ENCODE data around the gene SMAP2. TPM values are rescaled to one million over a fixed set of nuclear protein-coding genes. Genes with fewer than 3 reads are reported as not detected.
"Not testable (repeated sequence)": the region's sequence is repeated elsewhere in the genome, so short reads cannot be mapped to it uniquely, and the experiment has no call there.

SMAP2 gene
- 100 to 1,000 TPM; 390 to 391 TPM for total RNA-seq

GRCh38 chr1:40373323-40374283, at the start of gene SMAP2:
SMAP2 (plus strand) TSS chr1:40373727; CDS start chr1:40374121, 394 bp downstream.
- intact Hi-C loops (cut with micrococcal nuclease): loop anchor here (5.0 kb wide), 2 partner anchors 34 to 159 kb away; partner anchors contain the start of gene ZNF684
- Mint-ChIP-seq H3K36me3 (ENCODE audit: low read depth) (peaks cover 38% of the 10 kb centered on the region), H3K4me3 (peak within 1 kb of the TSS; percentile 98), H3K9me3 (no peaks in the 10 kb centered on the region), H3K27ac (peak within 1 kb of the TSS; percentile 99), H3K4me1 (ENCODE audit: low read depth) (peaks cover 46% of the 10 kb centered on the region), H3K27me3 (ENCODE audit: low read depth) (no peaks in the 10 kb centered on the region)
- DNase-seq: peak; percentile 97
- CTCF ChIA-PET: interaction anchor here (0.7 to 3.0 kb wide), 13 partner anchors 9 to 219 kb away, joined by 3 to 10 read pairs (median 6); no protein-coding TSS in a partner anchor

DNA sequence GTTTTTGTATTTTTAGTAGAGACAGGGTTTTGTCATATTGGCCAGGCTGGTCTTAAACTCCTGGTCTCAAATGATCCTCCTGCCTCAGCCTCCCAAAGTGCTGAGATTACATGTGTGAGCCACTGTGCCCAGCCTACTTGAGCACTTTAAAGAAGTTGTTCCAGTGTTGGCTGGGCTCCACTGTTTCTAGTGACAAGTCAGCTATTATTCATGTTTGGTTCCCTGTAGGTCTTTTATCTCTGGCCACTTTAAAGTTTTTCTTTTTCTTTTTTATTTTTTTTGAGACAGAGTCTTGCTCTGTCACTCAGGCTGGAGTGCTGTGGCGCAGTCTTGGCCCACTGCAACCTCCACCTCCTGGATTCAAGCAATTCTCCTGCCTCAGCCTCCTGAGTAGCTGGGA, 42.1 kb upstream of the SMAP2 start:
- H3K4me3 Mint-ChIP-seq; H3K9me3 Mint-ChIP-seq; H3K27me3 Mint-ChIP-seq (ENCODE audit: low read depth); intact Hi-C loops (cut with micrococcal nuclease); H3K4me1 Mint-ChIP-seq (ENCODE audit: low read depth); DNase-seq; H3K27ac Mint-ChIP-seq; H3K36me3 Mint-ChIP-seq (ENCODE audit: low read depth): not testable (repeated sequence)
- CTCF ChIA-PET: interaction anchor here (0.6 to 1.3 kb wide), 6 partner anchors 16 to 337 kb away, joined by 3 to 4 read pairs (median 3); no protein-coding TSS in a partner anchor

GRCh38 chr1:40332695-40333094, 40.8 kb upstream of the SMAP2 start:
- H3K27ac Mint-ChIP-seq: no peak overlapping the region
- intact Hi-C loops (cut with micrococcal nuclease): no loop called here
- CTCF ChIA-PET: interaction anchor here (1.2 to 9.8 kb wide), 3 partner anchors 15 to 189 kb away, joined by 3 to 134 read pairs (median 4); partner anchors contain the start of gene COL9A2

DNA sequence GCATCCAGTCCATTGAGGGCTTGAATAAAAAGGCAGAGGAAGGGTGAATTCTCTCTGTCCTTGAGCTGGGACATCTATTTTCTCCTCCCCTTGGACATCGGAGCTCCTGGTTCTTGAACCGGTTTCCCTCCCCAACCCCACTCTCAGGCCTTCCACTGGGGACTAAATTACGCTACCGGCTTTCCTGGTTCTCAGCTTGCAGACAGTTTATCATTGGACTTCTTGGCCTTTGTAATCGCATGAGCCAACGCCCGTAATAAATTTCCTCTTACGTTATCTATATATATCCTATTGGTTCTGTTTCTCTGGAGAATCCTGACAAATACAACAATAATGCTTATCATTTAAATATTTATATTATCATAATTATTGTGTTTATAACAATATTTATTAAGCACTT, 36.1 kb upstream of the SMAP2 start:
- intact Hi-C loops (cut with micrococcal nuclease): loop anchor here (5.0 kb wide), 1 partner anchor 195 kb away; the partner anchor contains the start of gene ZNF684
- H3K27ac Mint-ChIP-seq: no peak overlapping the region
- CTCF ChIA-PET: interaction anchor here (0.7 to 9.8 kb wide), 21 partner anchors 13 to 297 kb away, joined by 3 to 226 read pairs (median 7); partner anchors contain the start of genes CAP1 and COL9A2
- H3K9me3 Mint-ChIP-seq: no peaks in the 10 kb centered on the region
- no peaks in the 10 kb centered on the region for H3K27me3 Mint-ChIP-seq (ENCODE audit: low read depth)
- H3K36me3 Mint-ChIP-seq (ENCODE audit: low read depth): no peaks in the 10 kb centered on the region
- H3K4me1 Mint-ChIP-seq (ENCODE audit: low read depth): peaks cover 38% of the 10 kb centered on the region
- H3K4me3 Mint-ChIP-seq: no peak overlapping the region
- DNase-seq: no peak

More at GRCh38 chr1:40332695-40333094, 40.8 kb upstream of the SMAP2 start:
- Mint-ChIP-seq H3K4me1 (ENCODE audit: low read depth) (no peaks in the 10 kb centered on the region), H3K9me3 (peaks cover 3% of the 10 kb centered on the region), H3K36me3 (ENCODE audit: low read depth) (no peaks in the 10 kb centered on the region), H3K27me3 (ENCODE audit: low read depth) (no peaks in the 10 kb centered on the region), H3K4me3 (no peak overlapping the region)
- no peak for DNase-seq

DNA sequence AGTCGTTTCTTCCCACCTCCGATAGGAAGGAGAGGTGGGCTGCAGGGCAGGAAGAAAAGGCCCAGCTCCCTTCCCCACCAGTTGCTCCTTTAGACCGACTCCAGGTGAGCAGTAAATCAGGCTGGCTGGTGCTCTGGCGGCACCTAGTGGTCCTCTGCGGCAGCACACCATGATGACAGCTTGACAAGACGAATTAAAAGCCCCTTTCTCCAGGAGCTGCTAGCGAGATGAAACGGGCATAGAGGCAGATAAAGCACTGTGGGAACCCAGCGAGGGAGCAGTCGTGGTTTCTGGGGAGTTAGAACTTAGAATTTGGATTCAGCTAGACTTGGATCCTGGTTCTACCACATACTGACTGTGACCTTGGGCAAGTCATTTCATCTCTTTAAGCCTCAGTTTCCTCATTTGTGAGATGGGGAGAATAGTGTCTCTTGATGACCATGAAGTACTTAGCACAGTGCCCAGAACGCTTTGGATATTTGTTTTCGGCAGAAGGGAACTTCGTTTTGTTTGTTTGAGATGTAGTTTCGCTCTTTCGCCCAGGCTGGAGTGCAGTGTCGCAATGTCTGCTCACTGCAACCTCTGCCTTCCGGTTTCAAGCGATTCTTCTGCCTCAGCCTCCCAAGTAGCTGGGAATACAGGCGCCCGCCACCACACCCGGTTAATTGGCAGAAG, 34.6 kb upstream of the SMAP2 start:
- H3K27ac Mint-ChIP-seq: peak overlapping the region; percentile 72
- peak; percentile 97 for DNase-seq
- H3K36me3 Mint-ChIP-seq (ENCODE audit: low read depth): peaks cover 2% of the 10 kb centered on the region
- H3K4me3 Mint-ChIP-seq: peak overlapping the region; percentile 35
- intact Hi-C loops (cut with micrococcal nuclease): loop anchor here (1.0 to 5.0 kb wide), 7 partner anchors 24 to 255 kb away; partner anchors contain the start of genes RLF and ZNF684
- H3K9me3 Mint-ChIP-seq: no peaks in the 10 kb centered on the region
- CTCF ChIA-PET: interaction anchor here (0.5 to 9.8 kb wide), 67 partner anchors 9 to 419 kb away, joined by 3 to 226 read pairs (median 5); partner anchors contain the start of genes CAP1, COL9A2, EXO5 and SMAP2
- no peaks in the 10 kb centered on the region for H3K27me3 Mint-ChIP-seq (ENCODE audit: low read depth)
- H3K4me1 Mint-ChIP-seq (ENCODE audit: low read depth): peaks cover 52% of the 10 kb centered on the region

- Mint-ChIP-seq H3K4me3 (no peak overlapping the region), H3K27ac (peak overlapping the region; percentile 56), H3K36me3 (ENCODE audit: low read depth) (peaks cover 2% of the 10 kb centered on the region), H3K27me3 (ENCODE audit: low read depth) (no peaks in the 10 kb centered on the region), H3K9me3 (no peaks in the 10 kb centered on the region), H3K4me1 (ENCODE audit: low read depth) (peaks cover 59% of the 10 kb centered on the region)
- CTCF ChIA-PET: interaction anchor here (0.5 to 9.8 kb wide), 58 partner anchors 9 to 420 kb away, joined by 3 to 226 read pairs (median 5); partner anchors contain the start of genes CAP1, COL9A2, EXO5 and SMAP2
- DNase-seq: no peak
- intact Hi-C loops (cut with micrococcal nuclease): loop anchor here (2.0 to 5.0 kb wide), 2 partner anchors 179 to 193 kb away; partner anchors contain the start of genes RLF and ZNF684
Observed at GRCh38 chr1:40339420-40340323, 33.9 kb upstream of the SMAP2 start.

DNA sequence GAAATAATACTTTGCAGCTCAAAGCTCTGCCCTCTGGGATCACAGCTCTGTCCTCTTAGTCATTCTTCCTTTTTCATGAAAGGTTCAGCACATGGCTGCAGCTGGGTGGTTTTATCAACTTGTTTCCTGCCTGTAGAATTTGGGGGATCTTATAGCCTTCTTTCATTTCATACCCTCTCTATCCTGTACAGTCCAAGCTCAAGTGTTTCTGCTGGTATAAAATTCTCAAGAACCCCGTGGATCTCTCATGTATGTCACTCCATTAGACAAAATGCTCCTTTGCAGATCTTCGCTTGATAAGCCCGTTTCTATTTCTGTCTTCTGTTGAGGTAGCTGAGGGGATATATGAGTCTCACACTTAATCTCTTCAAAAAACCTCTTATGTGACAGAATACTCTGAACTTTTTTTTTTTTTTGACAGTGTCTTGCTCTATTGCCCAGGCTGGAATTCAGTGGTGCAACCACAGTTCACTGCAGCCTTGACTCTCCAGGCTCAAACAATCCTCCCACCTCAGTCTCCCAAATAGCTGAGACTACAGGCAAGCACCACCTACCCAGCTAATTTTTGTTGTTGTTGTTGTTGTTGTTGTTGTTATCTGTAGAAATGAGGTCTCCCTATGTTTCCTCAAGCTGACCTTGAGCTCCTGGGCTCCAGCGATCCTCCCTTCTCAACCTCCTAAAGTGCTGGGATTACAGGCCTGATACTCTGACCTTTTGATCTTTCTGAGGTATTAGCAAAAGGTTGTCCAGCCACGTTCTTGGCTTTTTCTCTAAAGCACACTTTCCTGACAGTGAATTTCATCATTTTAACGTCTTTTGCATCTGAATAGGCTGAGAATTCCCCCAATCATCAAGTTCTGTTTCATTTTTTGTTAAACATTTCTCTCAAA, 31.8 kb upstream of the SMAP2 start:
- Mint-ChIP-seq H3K9me3 (no peaks in the 10 kb centered on the region), H3K36me3 (ENCODE audit: low read depth) (peaks cover 2% of the 10 kb centered on the region), H3K4me3 (peak overlapping the region; percentile 63), H3K27me3 (ENCODE audit: low read depth) (no peaks in the 10 kb centered on the region), H3K27ac (peak overlapping the region; percentile 100), H3K4me1 (ENCODE audit: low read depth) (peaks cover 71% of the 10 kb centered on the region)
- CTCF ChIA-PET: interaction anchor here (0.6 to 9.8 kb wide), 23 partner anchors 10 to 260 kb away, joined by 3 to 226 read pairs (median 4); partner anchors contain the start of genes COL9A2 and SMAP2
- DNase-seq: peak; percentile 68
- intact Hi-C loops (cut with micrococcal nuclease): loop anchor here (1.0 to 2.0 kb wide), 5 partner anchors 44 to 110 kb away; partner anchors contain the start of gene ZMPSTE24

GRCh38 chr1:40342381-40342717, 31.2 kb upstream of the SMAP2 start:
- not testable (repeated sequence) for H3K27me3 Mint-ChIP-seq (ENCODE audit: low read depth); H3K9me3 Mint-ChIP-seq; H3K36me3 Mint-ChIP-seq (ENCODE audit: low read depth)
- peaks cover 71% of the 10 kb centered on the region for H3K4me1 Mint-ChIP-seq (ENCODE audit: low read depth)
- peak overlapping the region; percentile 63 for H3K4me3 Mint-ChIP-seq
- CTCF ChIA-PET: interaction anchor here (0.6 to 9.8 kb wide), 13 partner anchors 9 to 244 kb away, joined by 3 to 226 read pairs (median 3); partner anchors contain the start of genes COL9A2 and SMAP2
- peak; percentile 57 for DNase-seq
- peak overlapping the region; percentile 100 for H3K27ac Mint-ChIP-seq
- intact Hi-C loops (cut with micrococcal nuclease): loop anchor here (1.0 to 2.0 kb wide), 5 partner anchors 43 to 109 kb away; partner anchors contain the start of gene ZMPSTE24

GRCh38 chr1:40344597-40344996, 28.9 kb upstream of the SMAP2 start:
- H3K4me1 Mint-ChIP-seq (ENCODE audit: low read depth): peaks cover 61% of the 10 kb centered on the region
- H3K9me3 Mint-ChIP-seq: no peaks in the 10 kb centered on the region
- H3K36me3 Mint-ChIP-seq (ENCODE audit: low read depth): peaks cover 2% of the 10 kb centered on the region
- H3K27ac Mint-ChIP-seq: peak overlapping the region; percentile 100
- H3K4me3 Mint-ChIP-seq: peak overlapping the region; percentile 65
- peak; percentile 80 for DNase-seq
- H3K27me3 Mint-ChIP-seq (ENCODE audit: low read depth): no peaks in the 10 kb centered on the region
- intact Hi-C loops (cut with micrococcal nuclease): no loop called here
- CTCF ChIA-PET: interaction anchor here (1.0 to 1.9 kb wide), 5 partner anchors 19 to 202 kb away, joined by 3 to 7 read pairs (median 3); no protein-coding TSS in a partner anchor

DNA sequence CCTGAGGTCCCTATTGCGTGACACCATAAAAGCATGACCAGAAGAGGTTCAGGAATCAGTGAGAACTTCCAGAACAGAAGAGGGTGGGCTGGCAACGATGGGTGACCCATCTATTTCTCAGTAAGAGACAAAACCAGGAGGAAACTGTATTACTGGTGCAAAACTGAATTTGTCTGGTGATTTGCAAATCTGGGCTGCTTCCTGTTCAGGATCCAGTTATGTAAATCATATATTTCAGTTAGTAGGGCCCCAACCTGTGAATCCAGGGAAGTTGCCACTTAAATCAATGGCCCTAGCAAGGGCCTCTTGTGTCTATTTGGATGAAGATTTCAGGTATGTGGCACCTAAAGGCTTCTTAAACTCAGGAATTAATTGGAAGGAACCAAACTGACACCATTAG, 23.1 kb upstream of the SMAP2 start:
- no peaks in the 10 kb centered on the region for H3K27me3 Mint-ChIP-seq (ENCODE audit: low read depth)

More for the DNA sequence above, 23.1 kb upstream of the SMAP2 start:
- H3K27ac Mint-ChIP-seq: no peak overlapping the region
- no peaks in the 10 kb centered on the region for H3K36me3 Mint-ChIP-seq (ENCODE audit: low read depth)
- intact Hi-C loops (cut with micrococcal nuclease): no loop called here
- H3K9me3 Mint-ChIP-seq: no peaks in the 10 kb centered on the region
- no peak for DNase-seq
- no peak overlapping the region for H3K4me3 Mint-ChIP-seq
- H3K4me1 Mint-ChIP-seq (ENCODE audit: low read depth): peaks cover 13% of the 10 kb centered on the region
- CTCF ChIA-PET: no interaction called here

Measured in activated naive CD4-positive, alpha-beta T cell treated with anti-CD3 and anti-CD28 coated beads for 36 hours (primary cell).